ENCODE results near the gene FLNC.

DNA sequence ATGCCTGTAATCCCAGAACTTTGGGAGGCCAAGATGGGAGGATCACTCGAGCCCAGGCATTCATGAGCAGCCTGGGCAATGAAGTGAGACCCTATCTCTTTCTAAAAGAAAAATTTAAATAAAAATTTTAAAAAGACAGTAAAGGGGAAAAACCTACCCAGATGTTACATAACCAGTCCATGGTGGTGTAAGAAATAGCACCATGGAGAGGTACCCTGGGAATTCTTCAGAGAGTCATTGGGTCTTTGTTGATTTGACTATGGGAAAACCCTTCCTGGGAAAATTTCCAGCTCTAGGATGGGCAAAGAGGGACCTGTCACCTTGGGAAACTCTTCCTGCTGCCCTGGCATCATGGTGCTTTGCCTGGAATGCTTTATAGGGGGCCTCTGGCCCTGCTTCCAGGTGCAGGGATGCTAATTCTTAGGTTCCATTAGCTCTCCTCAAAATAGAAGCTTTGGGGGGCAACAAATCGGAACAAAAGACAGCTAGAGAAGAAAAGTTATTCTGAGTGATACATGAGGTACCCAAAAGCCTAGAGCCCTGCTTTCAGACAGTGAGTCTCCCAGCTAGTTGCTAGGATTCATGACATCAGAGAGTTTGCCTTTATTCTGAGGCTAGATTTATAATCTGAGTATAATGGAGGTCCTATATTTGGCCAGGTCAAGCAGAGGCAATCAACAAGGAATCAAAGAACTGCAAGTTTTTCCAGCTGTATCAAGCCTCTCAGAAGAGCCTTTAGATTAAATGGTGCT lies 28.4 kb upstream of the FLNC start:
- TF ChIP-seq, protein P1, sequence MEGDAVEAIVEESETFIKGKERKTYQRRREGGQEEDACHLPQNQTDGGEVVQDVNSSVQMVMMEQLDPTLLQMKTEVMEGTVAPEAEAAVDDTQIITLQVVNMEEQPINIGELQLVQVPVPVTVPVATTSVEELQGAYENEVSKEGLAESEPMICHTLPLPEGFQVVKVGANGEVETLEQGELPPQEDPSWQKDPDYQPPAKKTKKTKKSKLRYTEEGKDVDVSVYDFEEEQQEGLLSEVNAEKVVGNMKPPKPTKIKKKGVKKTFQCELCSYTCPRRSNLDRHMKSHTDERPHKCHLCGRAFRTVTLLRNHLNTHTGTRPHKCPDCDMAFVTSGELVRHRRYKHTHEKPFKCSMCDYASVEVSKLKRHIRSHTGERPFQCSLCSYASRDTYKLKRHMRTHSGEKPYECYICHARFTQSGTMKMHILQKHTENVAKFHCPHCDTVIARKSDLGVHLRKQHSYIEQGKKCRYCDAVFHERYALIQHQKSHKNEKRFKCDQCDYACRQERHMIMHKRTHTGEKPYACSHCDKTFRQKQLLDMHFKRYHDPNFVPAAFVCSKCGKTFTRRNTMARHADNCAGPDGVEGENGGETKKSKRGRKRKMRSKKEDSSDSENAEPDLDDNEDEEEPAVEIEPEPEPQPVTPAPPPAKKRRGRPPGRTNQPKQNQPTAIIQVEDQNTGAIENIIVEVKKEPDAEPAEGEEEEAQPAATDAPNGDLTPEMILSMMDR (IDR thresholded peaks at IDR 0.05) = no peak
- no peak for TF ChIP-seq POLR2A (IDR thresholded peaks at IDR 0.05)
